ENCODE measurements around the gene BEND3. TPM values are rescaled to one million over a fixed set of nuclear protein-coding genes. Genes with fewer than 3 reads are reported as not detected.

The BEND3 gene
- total RNA-seq, 1 experiment from 2014 or later, result 11.8 TPM

DNA sequence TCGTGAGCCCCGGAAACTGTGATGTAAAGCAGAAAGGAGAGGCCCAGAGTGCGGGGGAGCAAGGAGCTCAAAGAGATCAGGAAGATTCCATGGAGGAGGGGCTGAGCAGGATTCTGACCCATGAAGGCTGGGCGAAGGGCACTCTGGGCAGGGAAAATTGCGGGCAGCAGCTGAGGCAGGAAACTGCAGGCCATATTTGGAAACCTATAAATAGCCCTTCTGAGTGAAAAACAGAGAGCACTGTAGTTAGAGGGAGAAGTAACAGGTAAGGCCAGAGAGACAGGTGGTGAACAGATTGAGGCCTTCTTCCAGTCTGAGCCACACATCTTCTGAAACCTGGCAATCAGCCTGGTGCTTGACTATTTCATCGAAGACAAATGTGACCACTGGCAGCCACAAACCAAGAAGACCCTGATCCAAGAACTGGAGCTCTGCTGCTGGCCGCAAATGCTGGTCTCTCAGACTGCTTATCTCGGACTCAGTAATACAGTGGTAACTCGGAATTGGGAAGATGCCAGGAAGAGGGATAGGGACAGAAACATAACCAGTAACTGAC, 14.1 kb upstream of the BEND3 start:
- H3K27ac Mint-ChIP-seq (ENCODE audit: unreplicated experiment), result no peak overlapping the region
- H3K36me3 Mint-ChIP-seq (ENCODE audit: insufficient read depth, unreplicated experiment), result no peaks in the 10 kb centered on the region
- no peaks in the 10 kb centered on the region for H3K9me3 Mint-ChIP-seq (ENCODE audit: low read depth, unreplicated experiment)
- no peaks in the 10 kb centered on the region for H3K27me3 Mint-ChIP-seq (ENCODE audit: unreplicated experiment)
- TF ChIP-seq, protein P1, sequence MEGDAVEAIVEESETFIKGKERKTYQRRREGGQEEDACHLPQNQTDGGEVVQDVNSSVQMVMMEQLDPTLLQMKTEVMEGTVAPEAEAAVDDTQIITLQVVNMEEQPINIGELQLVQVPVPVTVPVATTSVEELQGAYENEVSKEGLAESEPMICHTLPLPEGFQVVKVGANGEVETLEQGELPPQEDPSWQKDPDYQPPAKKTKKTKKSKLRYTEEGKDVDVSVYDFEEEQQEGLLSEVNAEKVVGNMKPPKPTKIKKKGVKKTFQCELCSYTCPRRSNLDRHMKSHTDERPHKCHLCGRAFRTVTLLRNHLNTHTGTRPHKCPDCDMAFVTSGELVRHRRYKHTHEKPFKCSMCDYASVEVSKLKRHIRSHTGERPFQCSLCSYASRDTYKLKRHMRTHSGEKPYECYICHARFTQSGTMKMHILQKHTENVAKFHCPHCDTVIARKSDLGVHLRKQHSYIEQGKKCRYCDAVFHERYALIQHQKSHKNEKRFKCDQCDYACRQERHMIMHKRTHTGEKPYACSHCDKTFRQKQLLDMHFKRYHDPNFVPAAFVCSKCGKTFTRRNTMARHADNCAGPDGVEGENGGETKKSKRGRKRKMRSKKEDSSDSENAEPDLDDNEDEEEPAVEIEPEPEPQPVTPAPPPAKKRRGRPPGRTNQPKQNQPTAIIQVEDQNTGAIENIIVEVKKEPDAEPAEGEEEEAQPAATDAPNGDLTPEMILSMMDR (IDR thresholded peaks at IDR 0.05; ENCODE audit: unreplicated experiment), result no peak
- no peak overlapping the region for H3K4me3 Mint-ChIP-seq (ENCODE audit: low read depth, unreplicated experiment)
- no TSS peak for BruUV-seq (replicated peaks)
- intact Hi-C loops (cut with micrococcal nuclease; ENCODE audit: unreplicated experiment), result no loop called here
- H3K4me1 Mint-ChIP-seq (ENCODE audit: low read depth, unreplicated experiment), result peaks cover 11% of the 10 kb centered on the region
- CTCF ChIA-PET, result interaction anchor here (0.6 kb wide), 2 partner anchors 19 to 488 kb away, joined by 3 to 4 read pairs; no protein-coding TSS in a partner anchor
- no peak for DNase-seq

DNA sequence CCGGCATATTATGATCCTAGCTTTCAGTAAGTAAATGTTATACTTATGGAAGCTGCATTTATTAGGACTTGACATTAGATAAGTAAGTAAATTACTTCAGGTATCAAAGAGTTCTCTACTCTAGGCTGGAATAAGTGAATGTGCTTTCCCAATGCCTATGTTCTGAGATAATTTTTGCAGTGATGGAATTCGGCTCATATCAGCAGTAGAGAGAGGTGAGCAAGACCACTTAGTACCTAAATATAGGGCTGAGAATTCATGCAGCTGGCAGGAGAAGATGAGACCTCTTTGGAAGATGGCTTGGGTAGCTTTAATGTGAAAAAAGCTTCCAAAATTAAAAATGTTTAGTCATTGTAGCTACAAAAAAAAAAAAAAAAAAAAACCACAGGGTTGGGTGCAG, 13.3 kb upstream of the BEND3 start:
- CTCF ChIA-PET, result interaction anchor here (1.0 kb wide), 1 partner anchor 15 kb away, joined by 3 read pairs; no protein-coding TSS in a partner anchor

DNA sequence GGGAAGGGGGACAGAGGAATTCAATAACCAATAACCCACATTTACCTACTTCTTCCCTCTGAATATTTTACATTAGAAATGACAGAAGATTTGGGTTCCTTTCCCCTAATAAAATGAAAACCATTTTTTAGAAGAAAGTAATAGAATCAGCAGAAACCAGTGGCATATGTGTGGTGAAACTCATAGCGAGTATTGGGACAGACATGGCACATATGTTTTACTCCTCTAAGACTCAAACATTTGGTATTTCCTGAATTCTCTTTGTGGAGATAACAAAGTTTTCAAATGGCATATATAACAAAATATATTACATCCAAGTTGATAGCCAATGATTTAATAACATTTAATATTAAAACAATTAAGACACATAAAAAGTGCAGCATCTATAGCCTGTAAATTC, 12.9 kb upstream of the BEND3 start:
- intact Hi-C loops (cut with micrococcal nuclease; ENCODE audit: unreplicated experiment), result no loop called here
- Mint-ChIP-seq H3K27me3 (ENCODE audit: unreplicated experiment) (no peaks in the 10 kb centered on the region), H3K4me3 (ENCODE audit: low read depth, unreplicated experiment) (no peak overlapping the region), H3K27ac (ENCODE audit: unreplicated experiment) (no peak overlapping the region), H3K9me3 (ENCODE audit: low read depth, unreplicated experiment) (no peaks in the 10 kb centered on the region), H3K36me3 (ENCODE audit: insufficient read depth, unreplicated experiment) (no peaks in the 10 kb centered on the region), H3K4me1 (ENCODE audit: low read depth, unreplicated experiment) (peaks cover 11% of the 10 kb centered on the region)
- TF ChIP-seq, protein P1 (IDR thresholded peaks at IDR 0.05; ENCODE audit: unreplicated experiment), result no peak
- CTCF ChIA-PET, result interaction anchor here (1.0 kb wide), 1 partner anchor 14 kb away, joined by 3 read pairs; no protein-coding TSS in a partner anchor
- BruUV-seq (replicated peaks), result no TSS peak
- DNase-seq, result no peak

More for the DNA sequence above, 13.3 kb upstream of the BEND3 start:
- Mint-ChIP-seq H3K4me3 (ENCODE audit: low read depth, unreplicated experiment) (no peak overlapping the region), H3K36me3 (ENCODE audit: insufficient read depth, unreplicated experiment) (no peaks in the 10 kb centered on the region), H3K27ac (ENCODE audit: unreplicated experiment) (no peak overlapping the region), H3K4me1 (ENCODE audit: low read depth, unreplicated experiment) (peaks cover 11% of the 10 kb centered on the region), H3K9me3 (ENCODE audit: low read depth, unreplicated experiment) (no peaks in the 10 kb centered on the region), H3K27me3 (ENCODE audit: unreplicated experiment) (no peaks in the 10 kb centered on the region)
- no TSS peak for BruUV-seq (replicated peaks)
- intact Hi-C loops (cut with micrococcal nuclease; ENCODE audit: unreplicated experiment), result no loop called here
- TF ChIP-seq, protein P1 (IDR thresholded peaks at IDR 0.05; ENCODE audit: unreplicated experiment), result no peak
- DNase-seq, result no peak

DNA sequence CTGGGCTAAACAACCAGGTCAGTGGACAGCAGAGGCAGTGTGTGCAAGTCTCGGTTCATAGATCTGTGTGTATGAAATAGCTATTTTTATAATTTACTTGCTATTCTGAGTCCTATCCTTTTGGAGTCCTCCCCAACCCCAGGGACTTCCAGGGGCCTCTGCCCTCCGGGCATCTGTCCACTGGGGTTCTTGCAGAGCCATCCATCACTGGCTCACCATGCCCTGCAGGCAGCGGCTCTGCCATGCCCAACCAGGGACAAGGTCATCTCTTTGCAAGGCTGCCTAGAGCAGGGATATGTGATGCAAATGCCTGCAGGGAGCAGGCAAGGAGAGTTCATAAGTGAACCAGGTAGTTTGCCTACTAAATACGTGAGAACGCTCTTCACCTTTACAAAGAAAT, 10.5 kb upstream of the BEND3 start:
- Mint-ChIP-seq H3K27ac (ENCODE audit: unreplicated experiment) (no peak overlapping the region), H3K27me3 (ENCODE audit: unreplicated experiment) (no peaks in the 10 kb centered on the region), H3K4me1 (ENCODE audit: low read depth, unreplicated experiment) (peaks cover 11% of the 10 kb centered on the region), H3K9me3 (ENCODE audit: low read depth, unreplicated experiment) (no peaks in the 10 kb centered on the region), H3K4me3 (ENCODE audit: low read depth, unreplicated experiment) (no peak overlapping the region), H3K36me3 (ENCODE audit: insufficient read depth, unreplicated experiment) (no peaks in the 10 kb centered on the region)
- no TSS peak for BruUV-seq (replicated peaks)
- no peak for DNase-seq
- TF ChIP-seq, protein P1 (IDR thresholded peaks at IDR 0.05; ENCODE audit: unreplicated experiment), result no peak
- intact Hi-C loops (cut with micrococcal nuclease; ENCODE audit: unreplicated experiment), result no loop called here
- CTCF ChIA-PET, result no interaction called here
